HG03571 (cell line): ENCODE measurements around the gene FAF1.
"Not testable (repeated sequence)": the region's sequence is repeated elsewhere in the genome, so short reads cannot be mapped to it uniquely, and the experiment has no call there.

Source experiments
- ATAC-seq: cut with Tn5 transposase; IDR thresholded peaks from one replicate; pipeline ENCODE4 v1.9.1; 2021; ENCODE audit not compliant: unreplicated experiment

The FAF1 gene

DNA sequence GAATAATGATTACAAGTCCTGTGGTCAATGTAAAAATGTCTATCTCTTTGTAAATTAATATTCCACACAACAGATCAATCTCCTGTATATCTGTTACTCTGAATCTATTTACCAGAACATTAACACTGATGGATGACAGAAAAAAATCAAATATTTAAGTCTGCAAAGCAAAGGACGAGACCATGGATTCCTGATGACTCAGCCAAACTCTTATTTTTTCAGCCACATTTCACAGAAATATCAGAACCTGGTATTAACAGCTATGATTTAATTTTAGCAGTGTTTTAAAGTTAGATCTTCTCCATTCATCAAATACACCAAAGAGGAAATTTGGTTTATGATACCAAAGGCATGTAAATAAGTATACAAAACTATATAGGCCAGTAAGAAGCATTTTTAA, 46.1 kb downstream of the FAF1 start:
- ATAC-seq = no peak

- not testable (repeated sequence) for ATAC-seq
Measured at GRCh38 chr1:50910356-50910755, 49.7 kb downstream of the FAF1 start.

GRCh38 chr1:50907610-50908009, 52.5 kb downstream of the FAF1 start:
- not testable (repeated sequence) for ATAC-seq

- not testable (repeated sequence) for ATAC-seq
Measured at GRCh38 chr1:50906050-50906449, 54.0 kb downstream of the FAF1 start.

- no peak for ATAC-seq
Measured at GRCh38 chr1:50902419-50902818, 57.6 kb downstream of the FAF1 start.

- ATAC-seq = no peak
Measured at GRCh38 chr1:50901872-50902271, 58.2 kb downstream of the FAF1 start.

DNA sequence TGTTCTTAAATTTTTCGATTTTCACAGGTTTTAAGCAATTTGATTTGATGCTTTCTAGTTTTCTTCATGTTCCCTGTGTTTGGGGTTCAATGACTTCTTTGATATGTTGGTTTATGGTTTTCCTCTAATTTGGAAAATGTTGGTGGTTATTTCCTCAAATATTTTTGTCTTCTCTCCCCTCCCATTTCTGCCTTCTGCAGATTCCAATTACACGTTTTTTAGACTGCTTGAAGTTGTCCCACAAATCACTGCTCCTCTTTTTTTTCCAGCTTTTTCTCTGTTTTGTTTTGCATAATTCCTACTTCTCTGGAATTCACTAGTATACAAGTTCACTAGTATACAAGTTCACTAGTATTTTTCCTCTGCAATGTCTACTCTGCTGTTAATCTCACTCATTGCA, 61.3 kb downstream of the FAF1 start:
- ATAC-seq = no peak

- ATAC-seq = no peak
Measured at GRCh38 chr1:50894340-50894739, 65.7 kb downstream of the FAF1 start.

- ATAC-seq = no peak
Measured at GRCh38 chr1:50893466-50893865, 66.6 kb downstream of the FAF1 start.

DNA sequence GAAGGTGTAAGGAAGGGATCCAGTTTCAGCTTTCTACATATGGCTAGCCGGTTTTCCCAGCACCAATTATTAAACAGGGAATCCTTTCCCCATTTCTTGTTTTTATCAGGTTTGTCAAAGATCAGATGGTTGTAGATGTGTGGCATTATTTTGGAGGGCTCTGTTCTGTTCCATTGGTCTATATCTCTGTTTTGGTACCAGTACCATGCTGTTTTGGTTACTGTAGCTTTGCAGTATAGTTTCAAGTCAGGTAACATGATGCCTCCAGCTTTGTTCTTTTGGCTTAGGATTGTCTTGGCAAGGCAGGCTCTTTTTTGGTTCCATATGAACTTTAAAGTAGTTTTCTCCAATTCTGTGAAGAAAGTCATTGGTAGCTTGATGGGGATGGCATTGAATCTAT, 72.5 kb downstream of the FAF1 start:
- not testable (repeated sequence) for ATAC-seq

DNA sequence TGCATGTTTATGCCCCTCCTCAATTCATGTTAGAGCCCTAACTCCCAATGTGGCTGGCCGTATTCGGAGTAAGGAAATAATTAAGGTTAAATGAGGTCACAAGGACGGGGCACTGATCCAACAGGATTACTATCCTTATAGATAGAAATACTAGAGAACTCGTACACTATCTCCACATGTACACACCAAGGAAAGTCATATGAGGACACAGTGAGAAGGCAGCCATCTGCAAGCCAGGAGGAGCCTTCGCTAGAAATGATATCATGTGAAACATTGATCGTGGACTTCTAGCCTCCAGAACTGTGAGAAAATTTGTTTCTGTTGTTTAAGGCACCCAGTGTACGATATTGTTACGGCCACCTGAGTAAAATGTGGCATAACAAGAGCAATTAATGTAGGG, 79.7 kb downstream of the FAF1 start:
- no peak for ATAC-seq

DNA sequence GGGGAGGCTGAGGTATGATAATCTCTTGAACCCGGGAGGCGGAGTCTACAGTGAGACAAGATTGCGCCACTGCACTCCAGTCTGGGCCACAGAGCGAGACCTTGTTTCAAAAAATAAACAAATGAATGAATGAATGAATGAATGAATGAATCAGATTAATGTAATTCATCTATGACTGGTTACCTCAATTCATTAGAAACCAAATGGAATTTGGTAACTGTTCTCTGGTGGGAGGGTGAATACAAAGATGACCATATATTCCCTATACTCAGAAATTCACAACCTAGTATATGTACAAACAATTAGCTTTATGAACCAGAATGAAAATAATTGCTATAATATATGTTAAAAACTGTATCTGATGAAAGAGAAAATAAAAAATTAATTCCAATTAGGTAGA, 80.9 kb downstream of the FAF1 start:
- no peak for ATAC-seq

- no peak for ATAC-seq
Measured at GRCh38 chr1:50878434-50878833, 81.6 kb downstream of the FAF1 start.

DNA sequence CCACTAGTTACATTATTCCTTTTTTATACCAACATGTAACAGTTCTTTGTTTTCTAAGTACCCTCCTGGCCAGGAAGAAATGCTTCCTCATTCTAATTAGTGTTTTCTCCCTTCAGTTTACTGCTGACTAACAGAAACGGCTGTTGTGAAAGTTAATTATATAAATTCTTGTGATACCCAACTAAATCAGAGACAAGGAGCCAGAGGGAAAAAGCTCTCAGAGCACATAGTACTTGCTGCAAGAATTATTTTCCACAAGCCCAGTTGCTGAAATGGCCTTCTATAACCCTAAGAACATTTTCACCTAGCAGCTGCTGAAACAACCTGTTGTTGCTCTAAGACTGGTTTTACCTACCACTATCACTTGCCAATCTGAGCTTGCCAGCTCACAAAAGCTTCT, 82.4 kb downstream of the FAF1 start:
- ATAC-seq = no peak

GRCh38 chr1:50873458-50874187, 86.4 kb downstream of the FAF1 start:
- peak; percentile 95 for ATAC-seq

DNA sequence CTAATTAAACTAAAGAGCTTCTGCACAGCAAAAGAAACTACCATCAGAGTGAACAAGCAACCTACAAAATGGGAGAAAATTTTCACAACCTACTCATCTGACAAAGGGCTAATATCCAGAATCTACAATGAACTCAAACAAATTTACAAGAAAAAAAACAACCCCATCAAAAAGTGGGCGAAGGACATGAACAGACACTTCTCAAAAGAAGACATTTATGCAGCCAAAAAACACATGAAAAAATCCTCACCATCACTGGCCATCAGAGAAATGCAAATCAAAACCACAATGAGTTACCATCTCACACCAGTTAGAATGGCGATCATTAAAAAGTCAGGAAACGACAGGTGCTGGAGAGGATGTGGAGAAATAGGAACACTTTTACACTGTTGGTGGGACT, 95.2 kb downstream of the FAF1 start:
- not testable (repeated sequence) for ATAC-seq

DNA sequence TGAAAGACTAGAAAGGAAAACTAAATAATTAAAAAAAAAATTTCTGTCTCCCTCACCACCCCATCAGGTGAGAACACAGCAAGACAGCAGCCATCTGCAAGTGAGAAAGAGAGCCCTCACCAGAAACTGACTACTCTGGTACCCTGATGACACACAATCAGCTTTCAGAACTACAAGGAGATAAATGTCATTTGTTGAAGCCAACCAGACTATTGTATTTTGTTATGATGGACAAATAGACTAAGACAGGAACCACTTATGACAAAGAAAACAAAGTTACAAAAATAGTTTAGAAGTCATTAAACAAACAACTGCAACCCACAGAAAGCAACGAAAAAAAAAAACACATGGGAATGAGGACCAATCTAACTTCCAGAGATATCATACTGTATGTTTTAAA, 98.3 kb downstream of the FAF1 start:
- no peak for ATAC-seq

GRCh38 chr1:50860702-50861101, 99.4 kb downstream of the FAF1 start:
- no peak for ATAC-seq

DNA sequence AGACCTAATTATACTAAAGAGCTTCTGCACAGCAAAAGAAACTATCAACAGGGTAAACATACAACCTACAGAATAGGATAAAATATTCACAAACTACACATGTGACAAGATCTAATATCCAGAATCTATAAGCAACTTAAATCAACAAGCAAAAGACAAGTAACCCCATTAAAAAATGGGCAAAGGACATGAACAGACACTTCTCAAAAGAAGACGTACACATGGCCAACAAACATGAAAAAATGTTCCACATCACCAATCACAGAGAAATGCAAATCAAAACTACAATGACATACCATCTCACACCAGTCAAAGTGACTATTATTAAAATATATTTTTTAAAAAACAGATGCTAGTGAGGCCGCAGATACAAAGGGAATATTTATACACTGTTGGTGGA, 99.8 kb downstream of the FAF1 start:
- no peak for ATAC-seq

- ATAC-seq = no peak
Measured at GRCh38 chr1:50859657-50860056, 100.4 kb downstream of the FAF1 start.

DNA sequence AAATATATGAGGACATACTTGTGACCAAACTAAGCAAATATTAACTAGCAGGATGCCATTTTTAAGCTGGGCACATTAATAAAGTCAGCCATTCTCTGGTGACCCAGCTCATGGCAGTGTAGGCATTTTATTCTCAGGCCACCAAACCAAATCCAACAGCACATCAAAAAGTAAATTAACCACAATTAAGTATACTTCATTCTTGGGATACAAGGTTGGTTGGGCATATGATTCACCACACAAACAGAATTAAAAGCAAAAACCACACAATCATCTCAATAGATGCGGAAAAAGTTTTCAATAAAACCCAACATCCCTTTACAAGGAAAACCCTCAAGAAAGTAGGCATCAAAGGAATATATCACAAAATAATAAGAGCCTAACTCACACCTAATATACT, 101.3 kb downstream of the FAF1 start:
- no peak for ATAC-seq

DNA sequence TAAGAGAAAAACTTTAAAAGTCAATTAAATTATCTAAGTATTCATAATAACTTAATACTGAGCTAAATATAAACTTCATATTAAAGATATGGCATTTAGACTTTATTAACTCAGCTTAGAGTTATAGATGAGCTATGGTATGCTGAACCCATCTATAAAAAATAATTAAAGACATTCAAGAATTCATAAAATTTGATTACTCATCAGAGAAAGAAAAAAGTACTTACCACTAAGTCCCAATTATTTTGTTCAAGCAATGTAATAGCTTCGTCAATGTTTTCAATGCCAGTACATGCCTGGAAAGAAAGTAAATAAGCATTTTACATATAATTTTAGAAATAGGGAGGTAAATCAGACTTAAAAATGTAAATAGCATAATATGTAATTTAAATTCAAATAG, 102.4 kb downstream of the FAF1 start:
- ATAC-seq = no peak

DNA sequence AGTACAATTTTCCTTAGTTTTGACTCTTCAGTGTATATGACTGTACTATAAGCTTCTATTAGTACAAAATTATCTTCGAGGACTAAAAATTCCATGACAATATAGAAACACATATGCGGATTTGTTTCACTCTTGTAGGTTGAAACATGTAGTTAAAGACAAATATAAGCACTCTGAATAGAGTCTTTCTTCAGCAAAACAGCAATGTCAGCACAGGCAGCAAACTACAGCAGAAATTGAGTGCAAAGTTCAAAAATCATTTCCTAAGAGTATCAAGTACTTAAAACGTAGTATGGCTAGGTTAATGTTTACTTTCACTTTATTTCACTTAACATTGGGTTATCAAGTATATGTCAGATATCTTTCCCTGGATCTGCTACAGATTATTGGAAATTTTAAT, 106.7 kb downstream of the FAF1 start:
- no peak for ATAC-seq
